Liver (tissue), 9 donors: ENCODE measurements around the gene ATP8B3. TPM values are rescaled to one million over a fixed set of nuclear protein-coding genes. Genes with fewer than 3 reads are reported as not detected.

Experiments
- DNase-seq: peaks from one replicate; pipeline ENCODE4 v3.0.0-alpha.2; 2017; ENCODE audit warnings: low spot score
- H3K27ac ChIP-seq, 2 donors: one replicate each; pipeline ENCODE4 v1.7.0; 2013; ENCODE audit warnings: inconsistent platforms in 2 of 2, low read length in 2 of 2, control low read depth in 1 of 2, low read depth in 1 of 2, mild to moderate bottlenecking in 1 of 2
- H3K27me3 ChIP-seq, 4 donors: one replicate each; pipeline versions ENCODE4 v1.6.1 to v1.7.0; 2013; ENCODE audit warnings: low read length in 3 of 4, inconsistent platforms in 1 of 4, mild to moderate bottlenecking in 1 of 4, moderate library complexity in 1 of 4; ENCODE audit not compliant: control insufficient read depth in 4 of 4, insufficient read depth in 4 of 4
- H3K36me3 ChIP-seq, 4 donors: one replicate each; pipeline versions ENCODE4 v1.6.1 to v1.7.0; 2013; ENCODE audit warnings: low read length in 3 of 4, mild to moderate bottlenecking in 3 of 4, low read depth in 1 of 4, moderate library complexity in 1 of 4; ENCODE audit not compliant: control insufficient read depth in 4 of 4, insufficient read depth in 3 of 4
- H3K4me1 ChIP-seq, 4 donors: one replicate each; pipeline versions ENCODE4 v1.6.1 to v1.7.0; 2013; ENCODE audit warnings: low read length in 3 of 4, mild to moderate bottlenecking in 3 of 4, moderate library complexity in 1 of 4; ENCODE audit not compliant: control insufficient read depth in 4 of 4, insufficient read depth in 4 of 4
- H3K4me3 ChIP-seq, 3 donors: one replicate each; pipeline versions ENCODE4 v1.6.1 to v1.7.0; 2013; ENCODE audit warnings: low read length in 3 of 3, control low read depth in 1 of 3, low read depth in 1 of 3, mild to moderate bottlenecking in 1 of 3
- H3K9ac ChIP-seq, 2 donors: one replicate each; pipeline ENCODE4 v1.7.0; 2013; ENCODE audit warnings: low read length in 2 of 2, mild to moderate bottlenecking in 2 of 2, moderate library complexity in 2 of 2, control low read depth in 1 of 2, low read depth in 1 of 2
- H3K9me3 ChIP-seq, 4 donors: one replicate each; pipeline versions ENCODE4 v1.6.1 to v1.7.0; 2013; ENCODE audit warnings: low read length in 3 of 4; ENCODE audit not compliant: control insufficient read depth in 4 of 4
- ATF3 ChIP-seq: IDR thresholded peaks from 2 replicates; pipeline ENCODE4 v1.6.1; 2016; ENCODE audit warnings: antibody characterized with exemption
- CTCF ChIP-seq: fragments of 150-350 bp; IDR thresholded peaks from 2 replicates; pipeline ENCODE4 v1.5.1; 2017; ENCODE audit warnings: improper control_type of control experiment, low read depth, low read length; ENCODE audit not compliant: missing input control
- EGR1 ChIP-seq, 2 donors: IDR thresholded peaks; 2 replicates each; pipeline ENCODE4 v1.6.1; 2016 to 2018; ENCODE audit warnings: antibody characterized with exemption in 2 of 2, low read depth in 2 of 2
- FOXA1 ChIP-seq: IDR thresholded peaks from 2 replicates; pipeline ENCODE4 v1.6.1; 2016; ENCODE audit warnings: antibody characterized with exemption
- HNF4A ChIP-seq, 2 donors: conservative IDR thresholded peaks; 2 replicates each; pipeline ENCODE4 v1.6.1; 2016; ENCODE audit warnings: antibody characterized with exemption in 2 of 2, mild to moderate bottlenecking in 2 of 2
- HNF4G ChIP-seq: IDR thresholded peaks from 2 replicates; pipeline ENCODE4 v1.6.1; 2016; ENCODE audit warnings: antibody characterized with exemption
- JUND ChIP-seq, 2 donors: IDR thresholded peaks; 2 replicates each; pipeline ENCODE4 v1.6.1; 2016; ENCODE audit warnings: antibody characterized with exemption in 2 of 2
- NR2F2 ChIP-seq: IDR thresholded peaks from 2 replicates; pipeline ENCODE4 v1.6.1; 2016; ENCODE audit warnings: antibody characterized with exemption
- RAD21 ChIP-seq, 2 donors: IDR thresholded peaks; 2 replicates each; pipeline ENCODE4 v1.6.1; 2016; ENCODE audit warnings: antibody characterized with exemption in 2 of 2, mild to moderate bottlenecking in 2 of 2
- REST ChIP-seq: IDR thresholded peaks from 2 replicates; pipeline ENCODE4 v1.6.1; 2016; ENCODE audit warnings: antibody characterized with exemption, mild to moderate bottlenecking
- RXRA ChIP-seq, 2 donors: IDR thresholded peaks; 2 replicates each; pipeline ENCODE4 v1.6.1; 2017 to 2018; ENCODE audit warnings: antibody characterized with exemption in 2 of 2, mild to moderate bottlenecking in 1 of 2
- SP1 ChIP-seq: IDR thresholded peaks from 2 replicates; pipeline ENCODE4 v1.6.1; 2018; ENCODE audit warnings: antibody characterized with exemption, mild to moderate bottlenecking
- TAF1 ChIP-seq: conservative IDR thresholded peaks from 2 replicates; pipeline ENCODE4 v1.6.1; 2016; ENCODE audit warnings: antibody characterized with exemption, mild to moderate bottlenecking
- YY1 ChIP-seq: IDR thresholded peaks from 2 replicates; pipeline ENCODE4 v1.6.1; 2016; ENCODE audit warnings: antibody characterized with exemption, mild to moderate bottlenecking
- WGBS: extraction: QIAGEN DNeasy Blood & Tissue Kit; methylation state at CpG from one replicate; pipeline ENCODE4 v1.1.7; 2013; 5-methylcytosine and 5-hydroxymethylcytosine counted together
- polyA plus RNA-seq, 2 donors: library from polyadenylated mRNA; stranded (reverse) in 1 of 2; unstranded in 1 of 2; fragments of 200-250 nt in 1 of 2; fragments of >200 nt in 1 of 2; fragmentation: Nextera tagmentation in 1 of 2; extraction: Ambion mirVana in 1 of 2; gene quantifications; one replicate each; pipeline versions ENCODE4 v1.2.1 to v1.2.3, GENCODE V29; 2013 to 2015
- total RNA-seq, 2 donors: library from RNA; depleted of rRNA; stranded (reverse); fragments of >200 nt; gene quantifications; one replicate each; pipeline ENCODE4 v1.2.3, GENCODE V29; 2014
- donor health status: healthy.
- donor health status: healthy.
- donor health status: healthy.
- donor health status: healthy.
- donor health status: healthy.

Gene ATP8B3
- total and polyA plus RNA-seq, 4 donors: 0.42 to 3.1 (median 0.52) TPM

GRCh38 chr19:1854039-1854541, 42.0 kb upstream of the ATP8B3 start (continued):
- TF ChIP-seq REST: no peak
- no peak for TF ChIP-seq TAF1

GRCh38 chr19:1853295-1854038, 41.4 kb upstream of the ATP8B3 start:
- TF ChIP-seq SP1: peak; percentile 32
- TF ChIP-seq CTCF: peak; percentile 90
- no peak for TF ChIP-seq NR2F2
- TF ChIP-seq RXRA (IDR thresholded peaks at IDR 0.05): peak in 1 of 2 donors; percentile 8
- no peak for TF ChIP-seq TAF1
- TF ChIP-seq RAD21 (IDR thresholded peaks at IDR 0.05): peak; percentile 57 to 80
- no peak for TF ChIP-seq EGR1 (IDR thresholded peaks at IDR 0.05; ENCODE audit: low read depth in 2 of 2)
- TF ChIP-seq HNF4A (conservative IDR thresholded peaks at IDR 0.05): peak; percentile 25
- no peak for TF ChIP-seq FOXA1
- peak; percentile 28 for TF ChIP-seq YY1
- peak; percentile 96 for DNase-seq
- no peaks in the 10 kb centered on the region for H3K27me3 ChIP-seq
- peaks cover 24 to 44% (median 33%) of the 10 kb centered on the region in 4 donors for H3K4me1 ChIP-seq
- 27% methylated on average over 27 of the region's 27 CpGs for WGBS
- no peaks in the 10 kb centered on the region for H3K9me3 ChIP-seq
- H3K4me3 ChIP-seq: no peak overlapping the region
- H3K27ac ChIP-seq: no peak overlapping the region
- peaks cover 0 to 2% (median 0%) of the 10 kb centered on the region in 4 donors for H3K36me3 ChIP-seq
- no peak overlapping the region for H3K9ac ChIP-seq

- Histone ChIP-seq H3K4me1 (peaks cover 16 to 36% (median 27%) of the 10 kb centered on the region in 4 donors), H3K27ac (no peak overlapping the region), H3K4me3 (no peak overlapping the region), H3K36me3 (peaks cover 0 to 2% (median 0%) of the 10 kb centered on the region in 4 donors), H3K9me3 (no peaks in the 10 kb centered on the region), H3K9ac (no peak overlapping the region), H3K27me3 (no peaks in the 10 kb centered on the region)
- DNase-seq: no peak
- WGBS: 82% methylated on average over 9 of the region's 9 CpGs
- no peak for TF ChIP-seq TAF1
- no peak for TF ChIP-seq ATF3
- no peak for TF ChIP-seq JUND (IDR thresholded peaks at IDR 0.05)
- TF ChIP-seq HNF4G: no peak
- TF ChIP-seq RXRA (IDR thresholded peaks at IDR 0.05): no peak
Observed at GRCh38 chr19:1852581-1853128, 40.6 kb upstream of the ATP8B3 start.
